Measurements from ENCODE around the gene HOXA13.

HOXA13 gene

GRCh38 chr7:27187475-27188385 is 12.2 kb downstream of the HOXA13 start:
- no peak overlapping the region for H3K4me2 ChIP-seq (ENCODE audit: low read length)
- H3K79me2 ChIP-seq (ENCODE audit: low read length), result no peaks in the 10 kb centered on the region
- H3K27me3 ChIP-seq (ENCODE audit: low read depth, low read length), result no peaks in the 10 kb centered on the region
- H3K27ac ChIP-seq (ENCODE audit: low read length), result no peak overlapping the region
- no peaks in the 10 kb centered on the region for H3K9me3 ChIP-seq (ENCODE audit: insufficient read depth, low read length)
- no peak overlapping the region for H2AFZ ChIP-seq (ENCODE audit: low read depth, low read length)
- no peak overlapping the region for H3K9ac ChIP-seq (ENCODE audit: low read length)
- H4K20me1 ChIP-seq (ENCODE audit: insufficient read depth, low read length), result no peaks in the 10 kb centered on the region
- no peak overlapping the region for H3K4me3 ChIP-seq (ENCODE audit: low read length)
- no peaks in the 10 kb centered on the region for H3K4me1 ChIP-seq (ENCODE audit: low read length)
- H3K36me3 ChIP-seq (replicated peaks; ENCODE audit: low read depth, low read length), result no peaks in the 10 kb centered on the region
- no peak for TF ChIP-seq CTCF (IDR thresholded peaks at IDR 0.05; ENCODE audit: low read depth, low read length)
- TF ChIP-seq EZH2phosphoT487 (IDR thresholded peaks at IDR 0.05; ENCODE audit: low read depth), result no peak

DNA sequence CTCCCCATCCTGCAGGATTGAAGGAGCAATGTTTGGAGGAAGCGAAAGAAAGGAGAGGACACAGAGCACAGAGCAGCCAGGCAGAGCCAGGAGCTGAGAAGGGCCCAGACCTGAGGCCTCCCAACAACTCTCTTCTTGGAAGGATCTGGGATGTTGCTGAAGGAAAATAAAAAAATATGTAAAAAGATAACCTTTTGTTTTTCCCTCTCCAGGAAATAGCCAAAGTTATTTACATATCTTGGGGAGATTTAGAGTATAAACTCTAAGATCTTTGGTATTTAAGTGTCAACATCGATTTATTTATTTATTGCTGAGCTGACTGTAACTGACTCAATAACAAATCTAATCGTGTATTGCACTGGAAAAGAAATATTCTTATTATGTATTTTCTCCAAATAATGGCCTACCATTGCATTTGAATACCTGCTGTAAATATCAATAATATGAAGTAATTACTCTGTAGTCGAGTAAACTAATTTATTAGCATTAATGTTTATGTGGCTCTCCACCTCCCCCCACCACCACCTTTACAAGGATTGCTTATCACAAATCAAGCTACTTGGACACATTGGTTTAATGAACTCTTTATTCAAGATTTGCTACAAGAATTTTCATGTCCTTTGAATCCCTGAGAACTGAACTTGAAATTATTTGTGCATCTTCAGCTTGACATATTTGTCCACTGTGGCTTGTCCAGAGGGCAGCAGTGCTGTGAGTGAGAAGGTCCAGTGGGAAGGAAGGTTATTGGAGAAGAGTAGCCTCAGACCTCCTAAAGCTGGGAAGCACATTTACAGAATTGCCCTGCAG is 13.0 kb downstream of the HOXA13 start:
- H2AFZ ChIP-seq (ENCODE audit: low read depth, low read length), result no peak overlapping the region
- no peak overlapping the region for H3K4me3 ChIP-seq (ENCODE audit: low read length)
- H3K9me3 ChIP-seq (ENCODE audit: insufficient read depth, low read length), result no peaks in the 10 kb centered on the region
- H3K9ac ChIP-seq (ENCODE audit: low read length), result no peak overlapping the region
- no peaks in the 10 kb centered on the region for H4K20me1 ChIP-seq (ENCODE audit: insufficient read depth, low read length)
- no peak for TF ChIP-seq EZH2phosphoT487 (IDR thresholded peaks at IDR 0.05; ENCODE audit: low read depth)
- no peak for TF ChIP-seq CTCF (IDR thresholded peaks at IDR 0.05; ENCODE audit: low read depth, low read length)
- no peak overlapping the region for H3K27ac ChIP-seq (ENCODE audit: low read length)
- no peaks in the 10 kb centered on the region for H3K79me2 ChIP-seq (ENCODE audit: low read length)
- no peaks in the 10 kb centered on the region for H3K27me3 ChIP-seq (ENCODE audit: low read depth, low read length)
- H3K4me2 ChIP-seq (ENCODE audit: low read length), result no peak overlapping the region
- H3K4me1 ChIP-seq (ENCODE audit: low read length), result no peaks in the 10 kb centered on the region
- no peaks in the 10 kb centered on the region for H3K36me3 ChIP-seq (replicated peaks; ENCODE audit: low read depth, low read length)

DNA sequence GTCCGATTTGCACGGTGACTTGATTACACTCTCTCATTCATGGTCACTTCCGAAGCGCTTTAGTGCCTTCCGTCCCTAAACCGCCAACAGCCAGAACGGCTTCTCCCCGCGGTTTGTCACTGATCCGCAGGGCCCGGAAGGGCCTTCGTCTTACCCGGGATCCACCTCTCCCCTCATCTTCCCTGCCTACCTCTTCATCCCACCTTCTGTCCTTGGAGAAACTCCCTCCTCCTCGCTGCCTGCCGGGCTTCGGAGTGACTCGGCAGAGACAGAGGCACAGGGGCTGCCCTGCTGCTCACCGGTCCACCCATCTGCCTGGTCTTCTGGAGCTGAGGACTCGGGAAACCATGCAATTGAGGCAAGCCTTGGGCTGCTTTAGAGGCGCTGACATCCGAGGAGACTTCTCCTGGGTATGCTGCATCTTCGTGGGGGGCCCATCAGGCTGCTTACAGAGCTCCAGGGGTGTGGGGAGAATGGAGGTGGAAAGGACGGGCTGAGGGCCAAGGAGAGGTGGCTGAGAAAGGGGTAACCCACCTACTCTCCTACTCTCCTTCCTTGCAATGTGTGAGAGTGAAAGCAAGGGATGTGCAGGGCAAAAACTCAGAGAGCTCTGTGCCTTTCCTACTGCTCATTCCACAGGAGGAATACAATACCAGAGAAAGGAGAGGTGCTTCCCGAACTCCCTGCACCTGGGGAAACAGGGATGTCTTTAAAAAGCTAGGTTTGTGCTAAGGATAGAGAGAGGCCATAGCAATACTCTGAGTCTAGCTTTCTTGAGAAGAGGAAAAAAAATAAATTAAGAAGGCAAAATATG is 13.8 kb downstream of the HOXA13 start:
- no peak overlapping the region for H3K27ac ChIP-seq (ENCODE audit: low read length)
- TF ChIP-seq CTCF (IDR thresholded peaks at IDR 0.05; ENCODE audit: low read depth, low read length) (no peak), EZH2phosphoT487 (IDR thresholded peaks at IDR 0.05; ENCODE audit: low read depth) (no peak)

More for the DNA sequence above, 13.8 kb downstream of the HOXA13 start:
- H3K27me3 ChIP-seq (ENCODE audit: low read depth, low read length), result no peaks in the 10 kb centered on the region
- no peak overlapping the region for H3K4me2 ChIP-seq (ENCODE audit: low read length)
- no peaks in the 10 kb centered on the region for H3K79me2 ChIP-seq (ENCODE audit: low read length)
- H3K36me3 ChIP-seq (replicated peaks; ENCODE audit: low read depth, low read length), result no peaks in the 10 kb centered on the region
- H2AFZ ChIP-seq (ENCODE audit: low read depth, low read length), result no peak overlapping the region
- no peaks in the 10 kb centered on the region for H3K4me1 ChIP-seq (ENCODE audit: low read length)
- H4K20me1 ChIP-seq (ENCODE audit: insufficient read depth, low read length), result no peaks in the 10 kb centered on the region
- no peak overlapping the region for H3K9ac ChIP-seq (ENCODE audit: low read length)
- H3K9me3 ChIP-seq (ENCODE audit: insufficient read depth, low read length), result no peaks in the 10 kb centered on the region
- no peak overlapping the region for H3K4me3 ChIP-seq (ENCODE audit: low read length)
